Measurements from ENCODE around the gene ZCRB1. TPM values are rescaled to one million over a fixed set of nuclear protein-coding genes. Genes with fewer than 3 reads are reported as not detected.

ZCRB1 gene
- total RNA-seq, 2 experiments from 2014 or later, result 30.3 to 31.4 TPM

DNA sequence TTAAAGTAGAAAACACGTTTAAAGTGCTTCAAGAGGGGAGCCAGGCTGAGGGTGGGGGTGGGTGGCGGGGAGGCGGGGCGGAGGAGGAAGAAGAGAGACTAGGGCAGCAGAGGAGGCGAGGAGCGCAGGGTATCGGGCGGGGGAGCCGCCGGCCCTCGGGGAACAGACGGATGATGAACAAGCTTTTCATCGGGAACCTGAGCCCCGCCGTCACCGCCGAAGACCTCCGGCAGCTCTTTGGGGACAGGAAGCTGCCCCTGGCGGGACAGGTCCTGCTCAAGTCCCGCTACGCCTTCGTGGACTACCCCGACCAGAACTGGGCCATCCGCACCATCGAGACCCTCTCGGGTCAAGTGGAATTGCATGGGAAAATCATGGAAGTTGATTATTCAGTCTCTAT is 39.2 kb downstream of the ZCRB1 start:
- intact Hi-C loops (cut with DNase I, micrococcal nuclease), result no loop called here
- Mint-ChIP-seq H3K4me3 (no peak overlapping the region), H3K9me3 (no peaks in the 10 kb centered on the region), H3K27me3 (peaks cover 10% of the 10 kb centered on the region), H3K36me3 (ENCODE audit: low read depth) (no peaks in the 10 kb centered on the region), H3K4me1 (ENCODE audit: low read depth) (peaks cover 8% of the 10 kb centered on the region), H3K27ac (no peak overlapping the region)
- ChIA-PET CTCF (no interaction called here), POLR2A (no interaction called here)
- Histone ChIP-seq H3K27ac (ENCODE audit: low read depth in 1 of 2, low read length in 2 of 2) (no peak overlapping the region), H3K4me3 (ENCODE audit: low read length) (no peak overlapping the region), H3K36me3 (ENCODE audit: insufficient read depth, low read length) (no peaks in the 10 kb centered on the region), H3K9me3 (ENCODE audit: control insufficient read depth in 1 of 2, insufficient read depth in 1 of 2, low read length in 2 of 2) (no peaks in the 10 kb centered on the region), H3K4me1 (ENCODE audit: insufficient read depth, low read length) (no peaks in the 10 kb centered on the region), H3K27me3 (ENCODE audit: control insufficient read depth in 1 of 2, insufficient read depth in 2 of 2, low read length in 2 of 2) (peaks cover 0 to 6% of the 10 kb centered on the region in 2 experiments)
- DNase-seq (no peak), ATAC-seq (ENCODE audit: poor library complexity) (no peak)
- TF ChIP-seq, protein P1, sequence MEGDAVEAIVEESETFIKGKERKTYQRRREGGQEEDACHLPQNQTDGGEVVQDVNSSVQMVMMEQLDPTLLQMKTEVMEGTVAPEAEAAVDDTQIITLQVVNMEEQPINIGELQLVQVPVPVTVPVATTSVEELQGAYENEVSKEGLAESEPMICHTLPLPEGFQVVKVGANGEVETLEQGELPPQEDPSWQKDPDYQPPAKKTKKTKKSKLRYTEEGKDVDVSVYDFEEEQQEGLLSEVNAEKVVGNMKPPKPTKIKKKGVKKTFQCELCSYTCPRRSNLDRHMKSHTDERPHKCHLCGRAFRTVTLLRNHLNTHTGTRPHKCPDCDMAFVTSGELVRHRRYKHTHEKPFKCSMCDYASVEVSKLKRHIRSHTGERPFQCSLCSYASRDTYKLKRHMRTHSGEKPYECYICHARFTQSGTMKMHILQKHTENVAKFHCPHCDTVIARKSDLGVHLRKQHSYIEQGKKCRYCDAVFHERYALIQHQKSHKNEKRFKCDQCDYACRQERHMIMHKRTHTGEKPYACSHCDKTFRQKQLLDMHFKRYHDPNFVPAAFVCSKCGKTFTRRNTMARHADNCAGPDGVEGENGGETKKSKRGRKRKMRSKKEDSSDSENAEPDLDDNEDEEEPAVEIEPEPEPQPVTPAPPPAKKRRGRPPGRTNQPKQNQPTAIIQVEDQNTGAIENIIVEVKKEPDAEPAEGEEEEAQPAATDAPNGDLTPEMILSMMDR (IDR thresholded peaks at IDR 0.05), result no peak

DNA sequence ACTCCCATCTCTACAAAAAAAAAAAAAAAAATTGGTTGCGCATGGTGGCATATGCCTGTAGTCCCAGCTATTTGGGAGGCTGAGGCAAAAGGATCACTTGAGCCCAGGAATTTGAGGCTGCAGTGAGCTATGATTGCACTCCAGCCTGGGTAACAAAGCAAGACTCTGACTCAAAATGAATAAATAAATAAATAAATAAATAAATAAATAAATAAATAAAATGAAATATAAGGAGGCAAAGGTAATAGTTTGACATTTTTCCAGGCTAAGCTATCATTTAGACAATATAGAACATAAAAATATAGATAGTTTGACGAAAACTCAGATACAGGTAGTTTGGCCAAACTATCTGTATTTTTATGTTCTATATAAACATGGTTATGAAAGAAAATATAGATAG is 40.5 kb downstream of the ZCRB1 start:
- no peaks in the 10 kb centered on the region for H3K4me1 ChIP-seq (ENCODE audit: insufficient read depth, low read length)
- no peak overlapping the region for H3K27ac ChIP-seq (ENCODE audit: low read depth in 1 of 2, low read length in 2 of 2)
- DNase-seq (no peak), ATAC-seq (ENCODE audit: poor library complexity) (no peak)
- Mint-ChIP-seq H3K36me3 (ENCODE audit: low read depth) (no peaks in the 10 kb centered on the region), H3K4me3 (no peak overlapping the region), H3K27ac (no peak overlapping the region), H3K4me1 (ENCODE audit: low read depth) (peaks cover 8% of the 10 kb centered on the region), H3K27me3 (peaks cover 10% of the 10 kb centered on the region), H3K9me3 (no peaks in the 10 kb centered on the region)
- CTCF ChIA-PET, result no interaction called here
- no peaks in the 10 kb centered on the region for H3K9me3 ChIP-seq (ENCODE audit: control insufficient read depth in 1 of 2, insufficient read depth in 1 of 2, low read length in 2 of 2)
- POLR2A ChIA-PET, result interaction anchor here (0.6 kb wide), 1 partner anchor 48 kb away, joined by 3 read pairs; no protein-coding TSS in a partner anchor
- TF ChIP-seq, protein P1 (IDR thresholded peaks at IDR 0.05), result no peak
- no peaks in the 10 kb centered on the region for H3K36me3 ChIP-seq (ENCODE audit: insufficient read depth, low read length)
- H3K27me3 ChIP-seq (ENCODE audit: control insufficient read depth in 1 of 2, insufficient read depth in 2 of 2, low read length in 2 of 2), result peaks cover 0 to 6% of the 10 kb centered on the region in 2 experiments
- no peak overlapping the region for H3K4me3 ChIP-seq (ENCODE audit: low read length)
- intact Hi-C loops (cut with DNase I, micrococcal nuclease), result no loop called here

DNA sequence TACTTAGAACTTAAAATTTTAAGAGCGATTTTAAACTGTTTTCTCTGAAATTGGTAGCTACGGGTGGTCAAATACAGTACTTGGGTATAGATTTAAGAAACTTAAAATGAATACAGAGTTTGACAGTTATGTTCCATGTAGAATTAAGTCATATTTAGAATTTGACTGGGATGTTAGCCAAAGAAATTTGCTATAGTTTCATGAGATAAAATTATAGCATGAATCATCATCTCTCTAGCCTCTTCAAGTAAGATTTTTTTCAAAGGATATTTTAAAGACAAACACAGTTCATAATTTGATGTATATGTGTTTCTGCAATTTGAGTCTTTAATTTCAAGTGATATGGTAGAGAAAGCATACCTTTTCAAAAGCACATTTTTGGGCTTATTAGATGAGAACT is 41.0 kb downstream of the ZCRB1 start:
- peaks cover 10% of the 10 kb centered on the region for H3K27me3 Mint-ChIP-seq

More for the DNA sequence above, 41.0 kb downstream of the ZCRB1 start:
- H3K27ac ChIP-seq (ENCODE audit: low read depth in 1 of 2, low read length in 2 of 2), result no peak overlapping the region
- no peaks in the 10 kb centered on the region for H3K36me3 ChIP-seq (ENCODE audit: insufficient read depth, low read length)
- H3K4me1 ChIP-seq (ENCODE audit: insufficient read depth, low read length), result no peaks in the 10 kb centered on the region
- no peak overlapping the region for H3K4me3 ChIP-seq (ENCODE audit: low read length)
- POLR2A ChIA-PET, result interaction anchor here (0.6 kb wide), 1 partner anchor 48 kb away, joined by 3 read pairs; no protein-coding TSS in a partner anchor
- TF ChIP-seq, protein P1 (IDR thresholded peaks at IDR 0.05), result no peak
- H3K27me3 ChIP-seq (ENCODE audit: control insufficient read depth in 1 of 2, insufficient read depth in 2 of 2, low read length in 2 of 2), result peaks cover 0 to 6% of the 10 kb centered on the region in 2 experiments
- CTCF ChIA-PET, result no interaction called here
- peaks cover 8% of the 10 kb centered on the region for H3K4me1 Mint-ChIP-seq (ENCODE audit: low read depth)
- intact Hi-C loops (cut with DNase I, micrococcal nuclease), result no loop called here
- DNase-seq, result no peak
- no peak for ATAC-seq (ENCODE audit: poor library complexity)
- no peak overlapping the region for H3K27ac Mint-ChIP-seq
- H3K36me3 Mint-ChIP-seq (ENCODE audit: low read depth), result no peaks in the 10 kb centered on the region
- H3K9me3 ChIP-seq (ENCODE audit: control insufficient read depth in 1 of 2, insufficient read depth in 1 of 2, low read length in 2 of 2), result no peaks in the 10 kb centered on the region
- no peaks in the 10 kb centered on the region for H3K9me3 Mint-ChIP-seq
- no peak overlapping the region for H3K4me3 Mint-ChIP-seq

Data from CD4-positive, alpha-beta T cell (primary cell).